ENCODE data around the gene ABCD4. TPM values are rescaled to one million over a fixed set of nuclear protein-coding genes. Genes with fewer than 3 reads are reported as not detected.

Gene ABCD4
- total and polyA plus RNA-seq, 4 donors, result 20.4 to 34.4 (median 29.1) TPM

DNA sequence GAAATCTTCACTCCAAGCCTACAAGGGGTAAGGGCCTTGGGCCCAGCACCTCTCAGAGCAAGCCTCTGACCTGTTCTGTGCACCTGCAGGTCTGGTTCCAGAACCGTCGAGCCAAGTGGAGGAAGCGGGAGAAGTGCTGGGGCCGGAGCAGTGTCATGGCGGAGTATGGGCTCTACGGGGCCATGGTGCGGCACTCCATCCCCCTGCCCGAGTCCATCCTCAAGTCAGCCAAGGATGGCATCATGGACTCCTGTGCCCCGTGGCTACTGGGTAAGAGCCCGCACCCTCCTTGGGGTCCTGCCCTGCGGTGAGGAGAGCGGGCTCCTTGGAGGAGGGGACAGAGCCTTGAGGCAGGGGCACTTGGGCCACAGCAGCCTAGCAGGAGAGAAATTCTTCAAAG lies 43.2 kb downstream of the ABCD4 start:
- TF ChIP-seq MAX (IDR thresholded peaks at IDR 0.05) (no peak), JUND (IDR thresholded peaks at IDR 0.05) (no peak), NR2F2 (IDR thresholded peaks at IDR 0.05) (no peak), HNF4G (IDR thresholded peaks at IDR 0.05) (no peak), FOXA2 (IDR thresholded peaks at IDR 0.05) (no peak), RXRA (IDR thresholded peaks at IDR 0.05) (no peak), HNF4A (conservative IDR thresholded peaks at IDR 0.05) (no peak), TAF1 (conservative IDR thresholded peaks at IDR 0.05) (no peak), RAD21 (IDR thresholded peaks at IDR 0.05) (no peak), EGR1 (IDR thresholded peaks at IDR 0.05; ENCODE audit: low read depth in 2 of 2) (no peak), SP1 (IDR thresholded peaks at IDR 0.05) (no peak), FOXA1 (IDR thresholded peaks at IDR 0.05) (no peak), GABPA (IDR thresholded peaks at IDR 0.05 in 1 of 2, conservative IDR thresholded peaks at IDR 0.05 in 1 of 2) (no peak), YY1 (IDR thresholded peaks at IDR 0.05) (no peak), ZBTB33 (IDR thresholded peaks at IDR 0.05) (no peak)
- TF ChIP-seq, protein P1, sequence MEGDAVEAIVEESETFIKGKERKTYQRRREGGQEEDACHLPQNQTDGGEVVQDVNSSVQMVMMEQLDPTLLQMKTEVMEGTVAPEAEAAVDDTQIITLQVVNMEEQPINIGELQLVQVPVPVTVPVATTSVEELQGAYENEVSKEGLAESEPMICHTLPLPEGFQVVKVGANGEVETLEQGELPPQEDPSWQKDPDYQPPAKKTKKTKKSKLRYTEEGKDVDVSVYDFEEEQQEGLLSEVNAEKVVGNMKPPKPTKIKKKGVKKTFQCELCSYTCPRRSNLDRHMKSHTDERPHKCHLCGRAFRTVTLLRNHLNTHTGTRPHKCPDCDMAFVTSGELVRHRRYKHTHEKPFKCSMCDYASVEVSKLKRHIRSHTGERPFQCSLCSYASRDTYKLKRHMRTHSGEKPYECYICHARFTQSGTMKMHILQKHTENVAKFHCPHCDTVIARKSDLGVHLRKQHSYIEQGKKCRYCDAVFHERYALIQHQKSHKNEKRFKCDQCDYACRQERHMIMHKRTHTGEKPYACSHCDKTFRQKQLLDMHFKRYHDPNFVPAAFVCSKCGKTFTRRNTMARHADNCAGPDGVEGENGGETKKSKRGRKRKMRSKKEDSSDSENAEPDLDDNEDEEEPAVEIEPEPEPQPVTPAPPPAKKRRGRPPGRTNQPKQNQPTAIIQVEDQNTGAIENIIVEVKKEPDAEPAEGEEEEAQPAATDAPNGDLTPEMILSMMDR (IDR thresholded peaks at IDR 0.05; ENCODE audit: low read depth, low read length, missing input control), result no peak
- TF ChIP-seq, protein P2, sequence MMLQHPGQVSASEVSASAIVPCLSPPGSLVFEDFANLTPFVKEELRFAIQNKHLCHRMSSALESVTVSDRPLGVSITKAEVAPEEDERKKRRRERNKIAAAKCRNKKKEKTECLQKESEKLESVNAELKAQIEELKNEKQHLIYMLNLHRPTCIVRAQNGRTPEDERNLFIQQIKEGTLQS (IDR thresholded peaks at IDR 0.05), result no peak
- TF ChIP-seq, protein P3, sequence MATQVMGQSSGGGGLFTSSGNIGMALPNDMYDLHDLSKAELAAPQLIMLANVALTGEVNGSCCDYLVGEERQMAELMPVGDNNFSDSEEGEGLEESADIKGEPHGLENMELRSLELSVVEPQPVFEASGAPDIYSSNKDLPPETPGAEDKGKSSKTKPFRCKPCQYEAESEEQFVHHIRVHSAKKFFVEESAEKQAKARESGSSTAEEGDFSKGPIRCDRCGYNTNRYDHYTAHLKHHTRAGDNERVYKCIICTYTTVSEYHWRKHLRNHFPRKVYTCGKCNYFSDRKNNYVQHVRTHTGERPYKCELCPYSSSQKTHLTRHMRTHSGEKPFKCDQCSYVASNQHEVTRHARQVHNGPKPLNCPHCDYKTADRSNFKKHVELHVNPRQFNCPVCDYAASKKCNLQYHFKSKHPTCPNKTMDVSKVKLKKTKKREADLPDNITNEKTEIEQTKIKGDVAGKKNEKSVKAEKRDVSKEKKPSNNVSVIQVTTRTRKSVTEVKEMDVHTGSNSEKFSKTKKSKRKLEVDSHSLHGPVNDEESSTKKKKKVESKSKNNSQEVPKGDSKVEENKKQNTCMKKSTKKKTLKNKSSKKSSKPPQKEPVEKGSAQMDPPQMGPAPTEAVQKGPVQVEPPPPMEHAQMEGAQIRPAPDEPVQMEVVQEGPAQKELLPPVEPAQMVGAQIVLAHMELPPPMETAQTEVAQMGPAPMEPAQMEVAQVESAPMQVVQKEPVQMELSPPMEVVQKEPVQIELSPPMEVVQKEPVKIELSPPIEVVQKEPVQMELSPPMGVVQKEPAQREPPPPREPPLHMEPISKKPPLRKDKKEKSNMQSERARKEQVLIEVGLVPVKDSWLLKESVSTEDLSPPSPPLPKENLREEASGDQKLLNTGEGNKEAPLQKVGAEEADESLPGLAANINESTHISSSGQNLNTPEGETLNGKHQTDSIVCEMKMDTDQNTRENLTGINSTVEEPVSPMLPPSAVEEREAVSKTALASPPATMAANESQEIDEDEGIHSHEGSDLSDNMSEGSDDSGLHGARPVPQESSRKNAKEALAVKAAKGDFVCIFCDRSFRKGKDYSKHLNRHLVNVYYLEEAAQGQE (IDR thresholded peaks at IDR 0.05), result no peak
- no peaks in the 10 kb centered on the region for H3K9me3 ChIP-seq (ENCODE audit: control insufficient read depth in 4 of 4, low read length in 3 of 4)
- H3K27me3 ChIP-seq (ENCODE audit: control insufficient read depth in 4 of 4, insufficient read depth in 4 of 4, low read length in 3 of 4), result no peaks in the 10 kb centered on the region
- no peak overlapping the region for H3K4me3 ChIP-seq (ENCODE audit: low read depth in 1 of 3, low read length in 3 of 3)
- H3K9ac ChIP-seq (ENCODE audit: low read depth in 1 of 2, low read length in 2 of 2), result no peak overlapping the region
- H3K27ac ChIP-seq (ENCODE audit: low read depth in 1 of 2, low read length in 2 of 2), result no peak overlapping the region
- 98% methylated on average over 12 of the region's 12 CpGs for whole genome bisulfite sequencing
- H3K4me1 ChIP-seq (ENCODE audit: control insufficient read depth in 4 of 4, insufficient read depth in 4 of 4, low read length in 3 of 4), result peaks cover 0 to 12% (median 4%) of the 10 kb centered on the region in 4 donors
- no peaks in the 10 kb centered on the region for H3K36me3 ChIP-seq (ENCODE audit: control insufficient read depth in 4 of 4, insufficient read depth in 3 of 4, low read depth in 1 of 4, low read length in 3 of 4)
- no peak for DNase-seq (ENCODE audit: low spot score)

GRCh38 chr14:74258764-74259035 lies 44.0 kb downstream of the ABCD4 start:
- no peak overlapping the region for H3K4me3 ChIP-seq (ENCODE audit: low read depth in 1 of 3, low read length in 3 of 3)
- WGBS, result 68% methylated on average over 3 of the region's 3 CpGs
- H3K27me3 ChIP-seq (ENCODE audit: control insufficient read depth in 4 of 4, insufficient read depth in 4 of 4, low read length in 3 of 4), result no peaks in the 10 kb centered on the region
- H3K9me3 ChIP-seq (ENCODE audit: control insufficient read depth in 4 of 4, low read length in 3 of 4), result no peaks in the 10 kb centered on the region
- TF ChIP-seq JUND (IDR thresholded peaks at IDR 0.05) (no peak), MAX (IDR thresholded peaks at IDR 0.05) (no peak), FOXA2 (IDR thresholded peaks at IDR 0.05) (no peak), HNF4A (conservative IDR thresholded peaks at IDR 0.05) (no peak), GABPA (IDR thresholded peaks at IDR 0.05 in 1 of 2, conservative IDR thresholded peaks at IDR 0.05 in 1 of 2) (no peak), RXRA (IDR thresholded peaks at IDR 0.05) (no peak), RAD21 (IDR thresholded peaks at IDR 0.05) (no peak), YY1 (IDR thresholded peaks at IDR 0.05) (no peak), HNF4G (IDR thresholded peaks at IDR 0.05) (no peak), SP1 (IDR thresholded peaks at IDR 0.05) (no peak)
- no peak for DNase-seq (ENCODE audit: low spot score)
- peaks cover 0 to 12% (median 4%) of the 10 kb centered on the region in 4 donors for H3K4me1 ChIP-seq (ENCODE audit: control insufficient read depth in 4 of 4, insufficient read depth in 4 of 4, low read length in 3 of 4)
- H3K9ac ChIP-seq (ENCODE audit: low read depth in 1 of 2, low read length in 2 of 2), result no peak overlapping the region
- H3K27ac ChIP-seq (ENCODE audit: low read depth in 1 of 2, low read length in 2 of 2), result no peak overlapping the region
- H3K36me3 ChIP-seq (ENCODE audit: control insufficient read depth in 4 of 4, insufficient read depth in 3 of 4, low read depth in 1 of 4, low read length in 3 of 4), result no peaks in the 10 kb centered on the region

Measured in liver (tissue), 9 donors.